Bone marrow (tissue), 2 donors: ENCODE measurements around the gene ERI3.

Source experiments
- DNase-seq, 2 donors: peaks; one replicate each; lab custom pipeline; 2025; lab: John Stamatoyannopoulos, UW

Gene ERI3

DNA sequence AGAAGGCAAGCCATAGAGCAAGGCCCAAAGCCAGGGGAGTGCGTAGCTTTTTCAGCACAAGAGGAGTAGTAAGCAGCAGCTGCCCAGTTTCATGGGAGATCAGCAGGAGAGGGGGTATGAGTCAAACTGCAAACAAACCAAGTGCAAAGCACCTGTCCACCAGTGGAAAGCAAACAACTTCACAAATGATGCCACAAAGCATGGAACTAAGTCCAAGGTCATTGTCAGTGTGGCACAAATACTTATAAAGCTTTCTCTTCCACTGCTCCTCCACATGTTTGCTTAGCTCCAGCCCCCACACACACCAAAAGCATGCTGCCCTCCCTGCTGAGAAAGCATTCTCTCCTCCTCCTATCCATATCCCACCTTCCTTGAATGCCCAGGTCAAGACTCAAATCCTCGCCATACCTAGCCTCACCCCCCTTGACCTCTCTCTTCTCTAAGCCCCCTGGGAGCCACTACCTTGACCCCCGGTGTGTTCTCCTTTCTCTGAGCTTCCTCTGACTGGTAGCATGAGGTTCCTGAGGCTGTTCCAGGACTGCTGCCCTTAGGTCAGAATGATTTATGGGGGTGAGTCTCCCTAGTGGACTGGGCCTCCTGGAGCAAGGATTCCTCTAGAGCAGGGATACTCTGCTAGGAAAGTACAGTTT is 71.4 kb downstream of the ERI3 start:
- DNase-seq, result no peak

DNA sequence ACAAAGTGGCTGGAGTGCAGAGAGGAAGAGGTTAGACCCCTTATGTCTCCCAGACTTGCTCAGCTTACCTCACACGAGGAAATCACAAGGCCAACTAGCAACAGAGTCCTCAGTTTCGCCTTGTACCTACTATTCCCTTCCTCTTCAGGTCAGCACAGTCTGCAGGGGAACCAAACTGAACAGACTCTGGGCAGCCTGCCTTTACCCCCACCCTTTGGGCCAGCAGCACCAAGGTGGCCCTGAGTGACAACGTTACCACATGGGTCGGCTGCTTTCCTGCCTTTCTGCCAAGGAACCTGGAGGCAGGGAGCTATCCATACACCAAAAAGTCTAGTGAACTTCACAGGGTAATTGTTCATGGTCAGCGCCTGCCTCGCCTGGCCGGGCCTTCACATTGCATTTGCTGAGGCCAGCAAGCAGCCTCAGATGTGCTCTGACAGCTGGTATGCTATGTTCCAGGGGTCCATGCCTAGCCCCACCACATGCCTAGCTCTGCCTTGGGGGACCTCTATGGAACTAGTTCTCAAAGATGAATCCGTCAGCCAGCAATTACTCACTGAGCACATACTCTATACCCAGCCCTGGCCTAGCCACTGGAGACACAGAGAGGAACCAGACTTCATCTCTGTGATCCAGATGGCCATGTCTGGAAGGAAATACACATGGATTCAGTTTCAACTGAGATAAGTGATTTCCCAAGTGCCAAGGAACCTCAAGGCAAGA is 72.2 kb downstream of the ERI3 start:
- no peak for DNase-seq

DNA sequence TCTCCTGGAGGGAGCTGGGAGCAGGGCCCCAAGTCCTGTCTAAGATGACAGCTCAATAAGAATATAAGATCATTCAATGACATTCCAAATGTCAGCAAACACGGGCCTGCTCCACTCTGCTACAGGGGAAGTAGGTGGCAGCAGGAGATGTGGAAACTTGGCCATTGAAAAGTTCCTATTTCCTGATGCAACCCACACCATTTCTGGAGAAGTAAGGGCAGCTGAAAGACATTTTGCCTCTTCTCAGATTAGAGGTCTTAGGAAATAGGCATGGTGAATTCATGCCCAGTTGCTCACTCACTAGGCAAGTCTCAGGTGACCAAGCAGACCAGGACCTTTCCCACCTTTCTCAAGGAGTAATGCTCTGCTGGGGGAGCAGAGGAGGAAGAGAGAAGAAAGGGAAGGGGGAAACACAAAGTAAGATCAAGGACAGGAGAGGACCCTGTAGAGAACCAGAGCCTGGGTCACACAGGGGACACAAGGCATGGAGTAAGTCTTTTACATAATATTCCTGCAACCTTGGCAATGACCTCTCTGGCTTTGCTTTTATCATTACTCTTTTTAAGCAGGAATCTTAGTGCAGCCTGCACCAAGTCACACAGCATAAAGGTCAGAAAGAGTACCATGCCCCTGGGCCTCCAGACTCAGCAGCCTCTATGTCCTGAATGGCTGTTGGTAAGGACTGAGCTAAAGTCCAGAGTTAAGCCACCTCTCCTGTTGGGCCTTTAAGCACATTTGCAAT is 72.9 kb downstream of the ERI3 start:
- no peak for DNase-seq

DNA sequence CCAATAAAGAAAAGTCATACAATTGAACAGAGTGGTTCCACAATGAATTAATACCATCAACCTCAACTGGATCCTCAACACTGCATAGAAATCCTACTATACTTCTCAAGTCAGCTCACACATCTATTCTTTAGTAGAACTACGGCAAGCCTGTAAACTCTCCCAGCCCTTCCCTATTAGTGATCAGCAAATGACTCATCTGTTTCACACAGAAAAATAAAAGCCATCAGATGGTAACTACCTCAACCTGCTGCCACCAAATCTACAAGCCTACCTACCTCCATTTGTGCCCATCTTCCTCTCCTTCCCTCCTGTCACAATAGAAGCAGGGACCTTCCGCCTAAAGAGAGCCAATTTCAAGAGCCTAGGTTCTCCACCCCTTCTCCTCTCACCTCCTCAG is 78.2 kb downstream of the ERI3 start:
- DNase-seq, result no peak

DNA sequence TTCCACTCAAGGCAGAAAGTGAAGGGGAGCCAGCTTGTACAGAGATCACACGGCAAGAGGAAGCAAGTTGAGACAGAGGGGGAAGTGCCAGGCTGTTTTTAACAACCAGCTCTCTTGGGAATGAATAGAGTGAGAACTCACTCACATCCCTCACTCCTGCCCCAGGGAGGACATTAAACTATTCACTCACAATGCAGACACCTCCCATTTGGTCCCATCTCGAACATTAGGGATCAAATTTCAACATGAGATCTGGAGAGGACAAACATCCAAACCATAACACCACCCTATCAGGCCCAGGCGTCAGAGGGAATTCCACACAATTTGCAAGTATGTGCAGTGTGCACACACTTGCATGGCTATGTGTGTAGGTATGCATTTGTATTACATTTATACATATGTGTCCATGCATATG is 79.1 kb downstream of the ERI3 start:
- peak in 1 of 2 donors; percentile 36 for DNase-seq

DNA sequence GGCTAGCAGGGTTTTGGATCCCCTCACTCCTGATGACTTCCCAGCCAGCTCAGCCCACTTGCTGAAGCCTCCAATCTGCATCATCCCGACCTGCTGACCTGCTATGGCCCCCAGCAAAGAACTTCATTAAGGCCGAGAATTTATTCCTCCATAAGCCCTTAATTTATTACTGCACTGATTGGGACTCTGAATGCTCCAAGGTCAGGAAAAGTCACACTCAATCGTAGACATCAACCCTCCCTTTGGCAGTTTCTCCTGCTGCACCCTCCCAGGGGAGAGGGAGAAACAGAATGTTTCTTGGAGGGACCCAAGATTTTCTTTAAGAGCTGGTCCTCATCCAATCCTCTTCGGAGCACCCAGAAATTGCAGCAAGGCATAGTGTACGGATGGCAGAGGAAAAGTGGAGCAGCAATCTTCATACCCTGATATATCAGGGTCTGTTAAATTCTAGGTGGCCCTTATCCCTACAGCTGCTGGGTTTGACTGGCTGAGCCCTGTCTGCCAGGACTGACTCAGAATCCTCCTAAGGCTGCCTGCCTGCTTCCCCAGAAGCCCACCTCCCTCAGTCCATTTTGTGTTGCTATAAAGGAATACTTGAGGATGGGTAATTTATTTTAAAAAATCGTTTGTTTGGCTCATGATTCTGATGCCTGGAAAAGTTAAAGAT is 79.6 kb downstream of the ERI3 start:
- no peak for DNase-seq

DNA sequence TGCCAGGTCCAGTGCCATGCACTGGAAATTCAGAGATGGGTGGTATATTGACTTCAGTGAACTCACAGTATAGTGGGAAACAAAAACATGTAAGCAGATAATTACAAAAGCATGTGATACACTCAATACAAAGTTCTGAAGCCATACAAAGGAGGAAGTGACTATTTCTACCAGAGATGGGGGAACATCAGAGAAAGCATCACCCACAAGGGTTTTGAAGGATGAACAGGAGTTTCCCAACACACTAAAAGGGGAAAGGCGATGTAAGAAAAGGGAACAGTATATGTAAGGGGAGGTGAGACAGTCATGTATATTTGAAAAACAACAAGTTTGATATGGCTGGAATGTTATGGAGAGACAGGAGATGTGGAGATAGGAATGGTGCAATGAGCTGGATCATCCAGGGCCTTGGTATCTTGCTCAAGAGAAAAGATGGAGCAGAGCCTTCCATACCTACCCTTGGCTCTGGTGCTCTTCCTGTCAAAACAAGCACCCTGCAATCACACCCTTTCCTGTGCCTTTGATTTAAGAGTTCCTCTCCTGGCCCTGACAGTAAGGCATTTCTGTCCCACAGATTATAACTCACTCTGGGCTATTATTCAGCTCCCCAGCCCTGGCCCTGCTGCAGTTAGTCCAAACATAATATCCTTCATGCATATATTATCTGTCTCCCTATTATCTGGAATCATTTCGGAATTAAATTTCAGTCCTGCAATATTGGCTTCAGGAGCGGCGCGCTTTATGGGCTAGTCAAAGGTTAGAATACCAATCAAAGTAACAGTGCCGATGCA is 81.3 kb downstream of the ERI3 start:
- DNase-seq, result no peak

DNA sequence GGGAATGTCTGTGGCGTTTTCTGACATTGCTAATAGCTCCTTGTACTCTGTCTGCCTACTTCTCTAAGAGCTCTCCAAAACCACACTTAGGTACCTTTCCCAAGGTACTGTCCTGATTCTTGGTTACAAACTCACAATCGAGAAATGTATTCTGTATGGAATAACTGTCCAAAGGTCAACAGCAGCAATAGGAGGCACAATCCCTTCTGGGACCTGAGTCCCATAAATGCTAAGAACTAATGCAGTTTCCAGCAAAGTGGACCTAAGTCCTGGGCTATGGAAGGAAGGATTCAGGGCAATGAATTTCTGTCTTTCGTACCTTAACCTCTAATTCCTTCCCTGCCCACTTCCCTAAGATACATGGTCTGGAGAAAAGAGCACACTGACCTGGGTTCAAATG is 82.1 kb downstream of the ERI3 start:
- DNase-seq, result no peak

DNA sequence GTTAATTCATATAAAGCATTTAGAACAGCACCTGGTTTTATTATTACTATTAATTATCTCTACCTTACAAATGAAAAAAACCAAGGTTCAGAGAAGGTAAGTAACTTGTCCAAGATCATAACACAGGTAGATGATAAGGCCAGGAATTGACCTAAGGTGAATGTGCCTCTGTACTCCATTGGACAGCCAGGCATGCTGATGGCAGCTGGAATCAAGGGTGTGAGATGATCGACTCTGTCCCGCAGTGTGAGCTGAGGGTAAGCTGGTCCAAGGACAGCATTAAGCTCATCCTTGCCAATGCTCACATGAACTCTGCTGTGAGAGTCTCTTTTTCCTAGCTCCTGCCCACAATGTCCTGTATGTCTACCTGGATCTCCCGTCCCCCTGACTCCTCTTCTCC is 83.4 kb downstream of the ERI3 start:
- DNase-seq, result no peak

DNA sequence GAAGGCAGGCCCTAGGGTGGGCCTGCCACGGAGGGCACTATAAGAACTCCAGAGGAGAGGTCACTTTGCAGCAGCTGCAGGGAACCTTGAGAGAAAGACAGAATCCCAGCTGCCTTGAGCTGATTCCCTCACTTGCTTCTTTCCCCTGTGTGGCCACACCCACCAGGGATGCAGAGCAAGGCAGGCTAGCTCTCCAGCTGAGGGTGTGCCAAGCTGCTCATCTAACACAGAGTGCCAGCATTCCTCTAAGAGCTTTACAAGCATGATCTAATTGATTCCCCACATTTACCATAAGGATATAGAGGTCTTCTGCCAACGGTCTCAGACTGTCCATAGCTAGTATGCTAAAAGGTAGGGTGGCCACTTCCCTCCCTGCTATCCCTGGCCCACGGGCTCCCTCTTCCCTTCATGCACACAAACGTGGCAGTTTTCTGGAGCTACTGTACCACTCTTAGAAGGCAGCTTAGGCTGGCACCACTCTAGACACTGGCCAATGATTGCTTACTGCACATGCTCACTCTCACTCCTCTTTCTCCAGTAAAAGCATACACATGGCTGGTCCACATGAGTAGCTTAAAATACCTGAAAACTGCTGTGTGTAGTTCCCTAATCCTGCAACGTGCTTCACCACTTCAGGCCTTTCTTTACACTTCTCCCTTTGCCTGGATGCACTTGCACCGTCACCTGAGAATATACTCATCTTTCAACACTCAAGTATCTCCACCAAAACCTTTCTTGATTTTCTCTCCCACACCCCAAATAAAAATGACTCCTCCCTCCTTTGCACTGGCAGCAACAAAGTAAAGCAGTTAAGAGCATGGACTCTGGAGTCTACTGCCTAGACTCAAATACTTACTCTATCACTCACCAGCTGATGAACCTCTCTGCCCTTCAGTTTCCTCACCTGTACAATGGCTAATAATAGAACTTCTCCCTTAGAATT is 84.1 kb downstream of the ERI3 start:
- DNase-seq, result no peak

DNA sequence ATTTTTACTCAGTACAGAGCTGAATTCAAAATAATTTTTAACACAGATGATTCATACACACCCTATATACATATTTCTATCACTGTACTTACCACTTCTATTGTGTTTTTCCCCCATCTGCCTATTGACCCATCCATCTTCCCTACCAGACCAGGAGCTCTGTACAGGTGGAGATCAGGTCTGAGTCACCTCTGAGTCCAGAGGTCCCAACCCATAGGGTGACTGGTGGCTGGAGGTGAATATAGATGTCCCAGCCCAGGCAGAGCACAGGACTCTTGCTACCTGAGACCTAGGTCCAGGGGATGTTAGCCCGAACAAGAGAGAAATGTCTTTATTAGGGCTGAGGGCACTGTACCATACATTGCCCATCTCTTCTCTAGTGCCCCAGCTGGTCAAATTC is 87.0 kb downstream of the ERI3 start:
- no peak for DNase-seq

DNA sequence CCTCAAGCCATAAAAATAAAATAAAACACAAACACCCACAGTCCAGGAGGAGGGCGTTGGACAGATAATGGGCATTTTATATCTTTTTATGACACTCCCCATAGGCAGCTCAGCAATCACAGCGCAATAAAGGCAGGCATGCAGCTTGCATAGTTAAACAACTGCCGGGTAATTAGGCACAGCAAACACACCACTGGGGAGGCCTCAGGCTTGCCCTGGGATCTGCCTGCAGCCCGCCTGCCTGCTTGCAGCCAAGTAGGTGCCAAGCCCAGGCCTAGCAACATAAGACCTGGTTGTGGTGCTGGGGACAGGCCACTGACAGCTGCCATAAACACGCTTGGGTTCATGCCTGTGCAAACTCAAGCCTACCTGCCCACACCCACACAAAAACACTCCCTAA is 87.6 kb downstream of the ERI3 start:
- no peak for DNase-seq

DNA sequence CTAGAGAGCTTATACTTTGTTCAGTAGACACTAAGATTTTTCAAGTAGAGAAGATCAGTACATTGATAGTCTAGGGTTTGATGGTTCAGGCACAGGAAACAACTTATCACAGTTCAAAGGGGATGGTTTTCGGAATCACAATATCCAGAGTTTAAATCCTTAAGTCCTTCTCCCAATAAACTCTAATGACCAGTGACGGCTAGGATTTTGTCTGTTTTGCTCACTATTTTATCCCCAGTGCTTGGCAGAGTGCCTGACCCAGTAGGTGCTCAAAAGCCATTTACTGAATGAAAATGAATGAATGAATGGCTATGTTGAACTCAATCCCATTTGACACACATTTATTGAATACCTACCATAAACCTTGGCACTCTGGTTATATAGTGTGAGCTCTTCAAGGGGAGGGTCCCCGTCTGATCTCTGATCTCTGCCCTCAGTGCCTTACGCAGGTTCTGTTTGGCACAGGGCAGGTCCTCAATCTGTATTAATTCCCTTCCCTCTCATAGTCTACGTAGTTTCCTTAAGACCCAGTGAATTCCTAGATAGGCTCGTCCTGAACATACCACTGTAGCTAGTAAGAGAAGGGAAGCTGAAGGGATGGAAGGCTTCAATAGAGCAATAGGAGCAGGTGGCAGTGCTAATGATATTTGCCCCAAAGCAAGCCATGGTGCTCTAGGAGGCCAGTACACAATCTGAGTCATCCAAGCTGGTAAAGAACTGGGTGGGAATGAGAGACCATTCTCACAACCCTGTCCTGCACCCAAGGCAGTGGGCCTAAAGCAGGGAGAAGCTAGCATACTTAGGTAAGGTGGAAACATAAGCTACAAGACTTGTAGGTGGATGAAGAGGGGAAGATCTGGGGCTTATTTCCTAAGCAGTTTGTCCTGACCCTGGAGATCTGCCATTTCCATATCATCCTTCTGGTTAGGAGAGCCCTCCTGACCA is 88.4 kb downstream of the ERI3 start:
- DNase-seq, result no peak

DNA sequence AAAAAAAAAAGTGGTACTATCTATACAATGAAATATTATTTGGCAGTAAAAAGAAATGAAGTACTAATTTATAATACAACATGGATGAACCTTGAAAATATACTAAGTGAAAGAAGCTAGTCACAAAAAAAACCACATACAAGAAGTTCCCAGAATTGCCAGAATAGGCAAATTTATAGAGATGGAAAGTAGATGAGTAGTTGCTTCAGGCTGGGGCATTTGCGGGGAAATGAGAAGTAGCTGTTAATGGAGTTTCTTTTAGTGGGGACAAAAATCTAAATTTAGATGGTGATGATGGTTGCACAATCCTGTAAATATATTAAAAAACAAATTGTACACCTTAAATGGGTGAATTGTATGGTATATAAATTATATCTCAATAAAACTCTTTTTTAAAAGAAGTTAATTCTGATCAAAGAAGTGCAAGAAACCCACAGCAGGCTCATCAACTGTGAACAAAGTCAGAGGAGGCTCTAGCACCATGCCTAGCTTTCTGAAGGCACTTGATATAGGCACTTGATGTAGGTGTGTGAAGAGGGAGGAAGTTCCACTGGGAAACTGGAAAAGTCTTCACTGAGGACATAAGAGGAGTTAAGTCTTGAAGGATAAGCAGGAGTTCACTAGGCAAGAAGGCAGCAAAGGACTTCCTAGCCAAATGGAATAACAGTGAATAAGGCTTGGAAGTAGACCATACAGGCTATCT is 89.2 kb downstream of the ERI3 start:
- no peak for DNase-seq

DNA sequence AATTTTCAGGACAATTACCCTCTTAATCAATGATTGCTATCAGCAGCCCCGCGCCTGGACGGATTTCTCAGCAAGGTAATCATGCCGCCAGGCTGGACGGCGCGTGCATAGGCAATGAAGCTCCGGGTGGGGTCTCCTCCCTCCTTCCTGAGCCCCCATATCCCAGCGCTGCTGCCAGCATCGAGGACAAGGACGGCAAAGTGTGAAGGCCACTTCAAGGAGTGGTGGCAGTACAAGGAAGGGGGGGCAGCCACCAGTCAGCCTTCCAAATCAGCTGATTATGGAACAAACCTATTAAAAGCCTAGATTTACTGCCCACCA is 90.6 kb downstream of the ERI3 start:
- no peak for DNase-seq

DNA sequence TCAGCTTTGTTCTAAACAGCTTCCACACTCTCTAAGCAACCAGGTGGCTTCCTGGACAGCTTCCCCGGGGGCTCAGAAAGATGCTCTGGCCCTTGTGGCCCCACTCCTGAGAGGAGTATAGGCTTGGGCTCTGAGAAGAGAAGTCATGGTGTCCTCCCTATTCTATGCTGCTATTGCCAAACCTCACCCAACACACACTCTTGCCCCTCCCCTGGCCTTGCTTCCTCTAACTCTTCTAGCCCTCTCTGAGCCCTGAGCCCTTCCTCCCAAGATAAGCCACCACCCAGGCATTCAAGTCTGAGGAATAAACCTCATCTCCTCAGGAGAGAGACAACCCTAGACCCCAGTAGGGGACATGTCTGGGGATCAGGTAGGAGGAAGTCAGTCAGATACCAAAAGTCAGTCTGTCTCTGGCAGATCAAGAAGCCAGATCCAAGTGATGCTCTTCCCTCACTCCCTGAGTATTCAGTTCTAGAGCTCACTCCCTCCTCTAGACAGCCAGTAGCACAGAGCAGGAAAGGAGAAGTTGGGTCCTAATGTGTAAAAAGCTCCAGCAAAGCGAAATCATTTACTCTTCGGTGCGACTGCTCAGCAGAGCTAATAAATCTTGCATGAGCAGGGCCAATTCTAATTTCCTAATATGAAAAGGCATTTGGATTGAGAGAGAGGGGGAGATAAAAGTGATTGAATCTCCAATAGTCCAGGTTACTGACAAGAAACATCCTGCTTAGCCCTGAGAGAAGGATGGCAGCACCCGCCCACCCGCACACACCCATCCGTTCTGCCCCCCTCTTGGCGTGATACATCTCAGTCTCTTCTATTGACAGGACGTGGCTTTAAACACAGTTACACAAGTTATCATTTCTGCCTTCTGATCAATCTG is 91.2 kb downstream of the ERI3 start:
- DNase-seq, result peak in 1 of 2 donors; percentile 19

DNA sequence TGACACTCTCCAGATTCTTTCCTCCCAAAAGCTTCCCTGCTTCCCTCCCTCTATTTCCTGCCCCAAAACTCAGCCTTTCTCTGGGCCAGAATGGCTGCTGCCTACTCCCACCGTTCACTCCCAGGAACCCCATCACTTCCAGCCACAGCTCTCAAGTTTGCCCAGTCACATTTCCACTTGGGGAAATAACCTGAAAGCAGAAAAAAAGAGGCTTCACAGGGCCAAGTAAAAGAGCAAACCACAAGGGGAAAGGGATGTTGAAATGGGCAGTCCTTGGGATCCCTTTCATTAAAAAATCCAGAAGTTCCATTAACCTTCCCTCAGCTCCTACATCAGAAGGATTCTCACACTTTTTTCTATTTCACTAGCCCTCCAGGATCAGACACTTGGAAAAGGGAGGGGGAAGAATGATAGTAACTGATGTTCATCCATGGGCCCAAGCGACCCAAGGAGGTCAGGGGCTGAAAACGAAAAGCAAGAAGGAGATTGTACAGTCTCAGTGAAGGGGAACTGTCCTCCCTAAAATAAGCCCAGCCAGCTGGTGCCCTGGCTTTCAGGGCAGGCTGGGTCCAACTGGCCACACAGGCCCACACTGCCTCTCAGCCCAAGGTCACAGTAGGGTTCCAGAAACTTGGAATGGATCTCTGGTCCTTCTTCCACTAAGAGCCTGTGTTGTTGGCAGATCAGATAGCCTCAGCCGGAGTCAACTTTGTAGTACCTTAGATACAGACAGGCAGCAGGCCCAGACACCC is 92.1 kb downstream of the ERI3 start:
- DNase-seq, result no peak
